BLaER1 treated with 17β-estradiol and CSF1 and Interleukin-3, amounts not matched to agents 10 nM and 100 nM (cell line): ENCODE measurements around the gene DERL2.
A peak's percentile ranks its signal among the peaks of the same experiment; 100 is the strongest.

ENCODE experiments used
- H3K27ac ChIP-seq, 11 experiments: shearing (Covaris generic); formaldehyde crosslinking; 2 replicates each; pipeline ENCODE4 v1.8.1; 2022
- H3K27me3 ChIP-seq, 11 experiments: shearing (Covaris generic); formaldehyde crosslinking; 2 replicates each; pipeline ENCODE4 v1.8.1; 2022
- H3K36me3 ChIP-seq, 11 experiments: shearing (Covaris generic); formaldehyde crosslinking; 2 replicates each; pipeline ENCODE4 v1.8.1; 2022
- H3K4me1 ChIP-seq, 10 experiments: shearing (Covaris generic); formaldehyde crosslinking; 2 replicates each; pipeline ENCODE4 v1.8.1; 2022
- H3K4me2 ChIP-seq, 11 experiments: shearing (Covaris generic); formaldehyde crosslinking; 2 replicates each; pipeline ENCODE4 v1.8.1; 2022
- H3K4me3 ChIP-seq, 10 experiments: shearing (Covaris generic); formaldehyde crosslinking; 2 replicates each; pipeline ENCODE4 v1.8.1; 2022
- H3K9ac ChIP-seq, 11 experiments: shearing (Covaris generic); formaldehyde crosslinking; 2 replicates each; pipeline ENCODE4 v1.8.1; 2022
- H3K9me3 ChIP-seq, 11 experiments: shearing (Covaris generic); formaldehyde crosslinking; replicated peaks in 1 of 11; 2 replicates each; pipeline ENCODE4 v1.8.1; 2022
- H4K20me1 ChIP-seq, 11 experiments: shearing (Covaris generic); formaldehyde crosslinking; 2 replicates each; pipeline ENCODE4 v1.8.1; 2022
- Cebpa-rat ChIP-seq, 11 experiments: shearing (Covaris generic); IDR thresholded peaks; 2 replicates each; pipeline ENCODE4 v1.8.1; 2022

The DERL2 gene

GRCh38 chr17:5509482-5509881 lies 23.5 kb upstream of the DERL2 start:
- Histone ChIP-seq H3K4me1 (peaks cover 0 to 28% (median 21%) of the 10 kb centered on the region in 10 experiments; a peak in 16 of 20 replicates), H3K27me3 (no peaks in the 10 kb centered on the region), H4K20me1 (peaks cover 0 to 19% (median 0%) of the 10 kb centered on the region in 11 experiments; a peak in 4 of 22 replicates), H3K9me3 (peaks cover 0 to 5% (median 0%) of the 10 kb centered on the region in 11 experiments; a peak in 8 of 22 replicates), H3K36me3 (peaks cover 10 to 86% (median 55%) of the 10 kb centered on the region in 11 experiments), H3K9ac (no peak overlapping the region), H3K27ac (no peak overlapping the region), H3K4me3 (no peak overlapping the region), H3K4me2 (no peak overlapping the region)
- no peak for TF ChIP-seq Cebpa-rat (IDR thresholded peaks at IDR 0.05)

GRCh38 chr17:5508810-5509209 lies 22.8 kb upstream of the DERL2 start:
- no peaks in the 10 kb centered on the region for H3K9me3 ChIP-seq
- no peak overlapping the region for H3K4me3 ChIP-seq
- H3K27ac ChIP-seq: no peak overlapping the region
- H3K4me1 ChIP-seq: peaks cover 0 to 21% (median 14%) of the 10 kb centered on the region in 10 experiments; a peak in 16 of 20 replicates
- no peak for TF ChIP-seq Cebpa-rat (IDR thresholded peaks at IDR 0.05)
- no peaks in the 10 kb centered on the region for H3K27me3 ChIP-seq
- peaks cover 0 to 19% (median 0%) of the 10 kb centered on the region in 11 experiments; a peak in 4 of 22 replicates for H4K20me1 ChIP-seq
- no peak overlapping the region for H3K9ac ChIP-seq
- H3K36me3 ChIP-seq: peaks cover 4 to 85% (median 49%) of the 10 kb centered on the region in 11 experiments; a peak in 21 of 22 replicates
- H3K4me2 ChIP-seq: no peak overlapping the region

- H3K9me3 ChIP-seq: no peaks in the 10 kb centered on the region
- no peak overlapping the region for H3K9ac ChIP-seq
- no peaks in the 10 kb centered on the region for H3K27me3 ChIP-seq
- H3K4me3 ChIP-seq: no peak overlapping the region
- H4K20me1 ChIP-seq: peaks cover 0 to 44% (median 5%) of the 10 kb centered on the region in 11 experiments; a peak in 12 of 22 replicates
- no peak overlapping the region for H3K4me2 ChIP-seq
- no peak for TF ChIP-seq Cebpa-rat (IDR thresholded peaks at IDR 0.05)
- H3K36me3 ChIP-seq: peaks cover 0 to 81% (median 39%) of the 10 kb centered on the region in 11 experiments; a peak in 13 of 22 replicates
- H3K4me1 ChIP-seq: peaks cover 0 to 6% (median 4%) of the 10 kb centered on the region in 10 experiments; a peak in 11 of 20 replicates
- H3K27ac ChIP-seq: no peak overlapping the region
Observed at GRCh38 chr17:5506307-5506706, 20.3 kb upstream of the DERL2 start.

- Histone ChIP-seq H3K27ac (no peak overlapping the region), H3K9ac (no peak overlapping the region), H3K4me1 (peaks cover 16 to 29% (median 28%) of the 10 kb centered on the region in 10 experiments), H3K36me3 (peaks cover 0 to 48% (median 17%) of the 10 kb centered on the region in 11 experiments; a peak in 12 of 22 replicates), H3K4me2 (no peak overlapping the region), H4K20me1 (peaks cover 0 to 58% (median 20%) of the 10 kb centered on the region in 11 experiments; a peak in 14 of 22 replicates), H3K27me3 (peaks cover 21 to 26% (median 23%) of the 10 kb centered on the region in 11 experiments), H3K4me3 (no peak overlapping the region), H3K9me3 (no peaks in the 10 kb centered on the region)
- no peak for TF ChIP-seq Cebpa-rat (IDR thresholded peaks at IDR 0.05)
Observed at GRCh38 chr17:5502552-5502951, 16.6 kb upstream of the DERL2 start.

- no peaks in the 10 kb centered on the region for H3K9me3 ChIP-seq
- peak overlapping the region in 9 of 11 experiments; percentile 92 to 100 (median 98); a peak in 13 of 22 replicates for H3K4me2 ChIP-seq
- H3K4me3 ChIP-seq: no peak overlapping the region
Observed at GRCh38 chr17:5501685-5502084, 15.7 kb upstream of the DERL2 start.

GRCh38 chr17:5500589-5501391 lies 14.8 kb upstream of the DERL2 start:
- H3K9me3 ChIP-seq: no peaks in the 10 kb centered on the region
- H4K20me1 ChIP-seq: peaks cover 0 to 58% (median 20%) of the 10 kb centered on the region in 11 experiments; a peak in 14 of 22 replicates
- H3K9ac ChIP-seq: peak overlapping the region; percentile 20 to 77 (median 64); a peak in 21 of 22 replicates
- peaks cover 16 to 29% (median 28%) of the 10 kb centered on the region in 10 experiments for H3K4me1 ChIP-seq
- no peak for TF ChIP-seq Cebpa-rat (IDR thresholded peaks at IDR 0.05)
- H3K4me2 ChIP-seq: peak overlapping the region; percentile 92 to 100 (median 98)
- H3K27me3 ChIP-seq: peaks cover 21 to 26% (median 23%) of the 10 kb centered on the region in 11 experiments
- peaks cover 0 to 37% (median 11%) of the 10 kb centered on the region in 11 experiments; a peak in 12 of 22 replicates for H3K36me3 ChIP-seq
- peak overlapping the region; percentile 48 to 74 (median 65) for H3K4me3 ChIP-seq
- H3K27ac ChIP-seq: peak overlapping the region in 1 of 11 experiments; percentile 28; a peak in 1 of 22 replicates

More at GRCh38 chr17:5501685-5502084, 15.7 kb upstream of the DERL2 start:
- H3K36me3 ChIP-seq: peaks cover 0 to 44% (median 17%) of the 10 kb centered on the region in 11 experiments; a peak in 12 of 22 replicates
- peaks cover 0 to 58% (median 20%) of the 10 kb centered on the region in 11 experiments; a peak in 14 of 22 replicates for H4K20me1 ChIP-seq
- H3K4me1 ChIP-seq: peaks cover 16 to 29% (median 28%) of the 10 kb centered on the region in 10 experiments
- no peak overlapping the region for H3K27ac ChIP-seq
- no peak overlapping the region for H3K9ac ChIP-seq
- no peak for TF ChIP-seq Cebpa-rat (IDR thresholded peaks at IDR 0.05)
- H3K27me3 ChIP-seq: peaks cover 21 to 26% (median 23%) of the 10 kb centered on the region in 11 experiments

GRCh38 chr17:5500247-5500588 lies 14.2 kb upstream of the DERL2 start:
- Histone ChIP-seq H3K4me2 (peak overlapping the region; percentile 92 to 100 (median 98)), H3K4me1 (peaks cover 16 to 29% (median 28%) of the 10 kb centered on the region in 10 experiments), H4K20me1 (peaks cover 0 to 54% (median 20%) of the 10 kb centered on the region in 11 experiments; a peak in 14 of 22 replicates), H3K36me3 (peaks cover 0 to 32% (median 6%) of the 10 kb centered on the region in 11 experiments; a peak in 11 of 22 replicates), H3K9ac (peak overlapping the region; percentile 20 to 77 (median 64); a peak in 21 of 22 replicates), H3K9me3 (peaks cover 0 to 2% (median 0%) of the 10 kb centered on the region in 11 experiments; a peak in 3 of 22 replicates), H3K4me3 (peak overlapping the region; percentile 48 to 74 (median 65)), H3K27me3 (peaks cover 21 to 26% (median 23%) of the 10 kb centered on the region in 11 experiments), H3K27ac (no peak overlapping the region)
- no peak for TF ChIP-seq Cebpa-rat (IDR thresholded peaks at IDR 0.05)

GRCh38 chr17:5499476-5500231 lies 13.7 kb upstream of the DERL2 start:
- Histone ChIP-seq H3K9ac (peak overlapping the region; percentile 20 to 77 (median 64); a peak in 20 of 22 replicates), H4K20me1 (peaks cover 0 to 50% (median 20%) of the 10 kb centered on the region in 11 experiments; a peak in 14 of 22 replicates), H3K9me3 (peaks cover 0 to 7% (median 0%) of the 10 kb centered on the region in 11 experiments; a peak in 5 of 22 replicates), H3K36me3 (peaks cover 0 to 26% (median 6%) of the 10 kb centered on the region in 11 experiments; a peak in 10 of 22 replicates), H3K4me3 (peak overlapping the region; percentile 48 to 74 (median 65)), H3K4me2 (peak overlapping the region; percentile 92 to 100 (median 98)), H3K27me3 (peaks cover 21 to 26% (median 23%) of the 10 kb centered on the region in 11 experiments), H3K27ac (no peak overlapping the region), H3K4me1 (peaks cover 16 to 29% (median 28%) of the 10 kb centered on the region in 10 experiments)
- TF ChIP-seq Cebpa-rat (IDR thresholded peaks at IDR 0.05): no peak
